Left renal cortex interstitium (tissue), 4 donors: ENCODE measurements around the gene CAMP. TPM values are rescaled to one million over a fixed set of nuclear protein-coding genes. Genes with fewer than 3 reads are reported as not detected.
"Not testable (repeated sequence)": the region's sequence is repeated elsewhere in the genome, so short reads cannot be mapped to it uniquely, and the experiment has no call there.

ENCODE experiments used
- DNase-seq, 4 donors: peaks; one replicate each; pipeline ENCODE4 v3.0.0-alpha.2; 2013; ENCODE audit warnings: low read depth in 4 of 4, low spot score in 2 of 4, missing footprints in 1 of 4
- polyA plus RNA-seq, 4 donors: library from polyadenylated mRNA; unstranded; fragments of 120-200 nt; gene quantifications; one replicate each; pipeline ENCODE4 v1.2.1, GENCODE V29; 2013; ENCODE audit not compliant: insufficient read length in 4 of 4

Gene CAMP, protein sequence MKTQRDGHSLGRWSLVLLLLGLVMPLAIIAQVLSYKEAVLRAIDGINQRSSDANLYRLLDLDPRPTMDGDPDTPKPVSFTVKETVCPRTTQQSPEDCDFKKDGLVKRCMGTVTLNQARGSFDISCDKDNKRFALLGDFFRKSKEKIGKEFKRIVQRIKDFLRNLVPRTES
- polyA plus RNA-seq = 1 to 10 TPM in 2 of 4 donors, under 1 TPM in 1, not detected in 1; 0.79 to 1.4 (median 1.2) TPM

DNA sequence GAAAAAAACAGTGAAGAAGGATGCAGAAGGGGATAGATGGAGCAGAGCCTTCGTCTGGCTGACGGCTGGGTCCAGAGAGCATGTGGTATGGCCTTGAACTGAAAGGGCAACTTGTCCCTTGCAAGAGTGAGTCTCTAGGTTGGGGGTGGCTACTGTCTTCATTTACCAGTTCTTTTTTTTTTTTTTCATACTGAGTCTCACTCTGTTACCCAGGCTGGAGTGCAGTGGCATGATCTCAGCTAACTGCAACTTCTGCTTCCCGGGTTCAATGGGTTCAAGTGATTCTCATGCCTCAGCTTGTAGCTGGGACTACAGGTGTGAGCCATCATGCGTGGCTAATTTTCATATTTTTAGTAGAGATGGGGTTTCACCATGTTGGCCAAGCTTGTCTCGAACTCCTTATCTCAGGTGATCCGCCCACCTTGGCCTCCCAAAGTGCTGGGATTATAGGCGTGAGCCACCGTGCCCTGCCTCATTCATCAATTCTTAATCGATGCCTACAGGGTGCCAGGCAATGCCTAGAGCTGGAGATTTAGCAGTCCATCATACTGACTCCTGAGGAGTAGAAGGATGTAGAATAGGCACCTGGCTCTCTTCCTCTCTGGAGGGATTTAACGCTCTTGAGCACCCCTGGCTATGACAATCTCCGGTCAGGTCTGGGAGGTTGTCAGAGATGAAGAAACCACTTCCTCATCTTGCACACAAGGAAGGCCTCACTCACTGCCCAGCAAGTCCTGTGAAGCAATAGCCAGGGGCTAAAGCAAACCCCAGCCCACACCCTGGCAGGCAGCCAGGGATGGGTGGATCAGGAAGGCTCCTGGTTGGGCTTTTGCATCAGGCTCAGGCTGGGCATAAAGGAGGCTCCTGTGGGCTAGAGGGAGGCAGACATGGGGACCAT lies at the start of gene CAMP:
Gene CAMP, plus strand, starts transcription at position 880 of the 898 bp plus-strand sequence. Its CDS starts 17 bp downstream, at position 897.
- DNase-seq = no peak

DNA sequence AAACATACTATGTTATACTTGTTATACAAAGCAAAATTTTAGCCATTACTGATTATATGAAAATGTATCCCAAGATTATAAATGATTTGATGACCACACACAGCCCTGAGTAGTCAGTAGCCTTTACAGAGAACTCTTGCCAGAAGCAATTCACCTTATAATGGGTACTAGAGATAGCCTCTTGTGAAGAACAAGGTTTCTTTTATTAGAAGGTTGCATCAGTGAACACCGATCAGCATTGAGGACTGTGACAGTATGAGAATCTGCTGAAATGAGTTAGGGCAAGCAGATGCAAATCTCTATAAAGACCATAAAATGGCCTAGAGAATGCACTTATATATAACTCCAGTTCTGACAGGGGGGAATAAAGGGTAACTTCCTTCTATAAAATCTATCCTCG lies 45.2 kb upstream of the CAMP start:
- no peak for DNase-seq

GRCh38 chr3:48180021-48180420 lies 43.3 kb upstream of the CAMP start:
- no peak for DNase-seq

DNA sequence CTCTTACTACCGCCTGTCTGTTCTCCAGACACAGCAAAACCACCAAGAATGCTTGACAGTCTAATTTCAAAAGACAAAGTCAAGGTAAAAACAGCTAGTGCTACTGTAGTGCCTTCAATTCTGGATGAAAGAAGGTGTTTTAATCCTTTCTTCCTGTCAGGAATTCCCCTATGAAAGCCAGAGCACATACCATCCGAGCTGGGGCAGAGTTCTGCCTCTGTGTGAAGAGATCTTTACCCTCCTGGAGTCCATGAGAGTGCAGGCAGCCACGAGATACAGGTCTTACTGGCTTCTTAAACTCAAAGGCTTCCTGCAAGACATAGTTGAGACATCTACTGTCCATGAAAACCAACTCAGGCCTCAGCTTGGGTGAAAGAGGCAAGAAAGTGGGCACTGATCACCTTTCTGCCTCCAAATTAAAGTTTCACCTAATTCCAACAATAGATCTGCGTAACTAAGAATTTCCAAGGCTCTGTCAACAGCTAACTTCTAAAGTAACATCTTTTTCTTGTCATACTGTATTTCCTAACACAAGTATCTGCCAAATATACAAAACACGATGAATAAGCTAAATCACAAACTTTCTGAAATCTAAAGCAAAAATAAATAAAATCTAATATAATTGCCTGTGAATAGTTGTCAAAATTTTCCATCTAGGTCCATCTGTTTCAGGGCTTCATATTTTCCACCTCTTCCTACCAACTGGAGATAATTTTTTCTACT lies 42.6 kb upstream of the CAMP start:
- DNase-seq = no peak

DNA sequence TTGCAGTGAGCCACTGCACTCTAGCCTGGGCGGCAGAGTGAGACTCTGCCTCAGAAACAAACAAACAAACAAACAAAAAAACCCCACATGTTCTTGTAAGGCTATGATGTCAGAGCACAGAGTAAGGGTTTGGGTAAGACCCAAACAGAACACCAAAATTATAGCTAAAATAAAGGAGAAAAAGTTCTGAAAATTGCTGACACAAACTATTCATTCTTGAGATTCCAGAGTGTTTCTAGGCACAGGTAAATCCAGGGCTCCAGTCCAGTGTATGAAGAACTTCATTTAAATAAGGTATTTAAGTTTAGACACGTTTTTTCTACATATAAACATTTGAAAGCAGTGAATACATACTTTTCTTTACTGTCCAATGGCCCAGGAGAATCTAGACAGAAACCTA lies 39.0 kb upstream of the CAMP start:
- no peak for DNase-seq

DNA sequence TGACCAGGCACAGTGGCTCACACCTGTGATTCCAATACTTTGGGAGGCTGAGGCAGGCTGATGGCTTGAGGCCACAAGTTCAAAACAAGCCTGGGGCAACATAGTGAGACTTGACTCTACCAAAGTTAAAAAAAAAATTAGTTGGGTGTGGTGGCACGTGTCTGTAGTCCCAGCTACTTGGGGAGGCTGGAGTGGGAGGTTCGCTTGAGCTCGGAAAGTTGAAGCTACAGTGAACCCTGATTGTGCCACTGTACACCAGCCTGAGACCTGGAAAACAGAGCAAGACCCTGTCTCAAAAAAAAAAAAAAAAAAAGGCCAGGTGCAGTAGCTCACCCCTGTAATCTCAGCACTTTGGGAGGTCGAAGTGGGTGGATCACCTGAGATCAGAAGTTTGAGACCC lies 38.2 kb upstream of the CAMP start:
- DNase-seq = no peak

DNA sequence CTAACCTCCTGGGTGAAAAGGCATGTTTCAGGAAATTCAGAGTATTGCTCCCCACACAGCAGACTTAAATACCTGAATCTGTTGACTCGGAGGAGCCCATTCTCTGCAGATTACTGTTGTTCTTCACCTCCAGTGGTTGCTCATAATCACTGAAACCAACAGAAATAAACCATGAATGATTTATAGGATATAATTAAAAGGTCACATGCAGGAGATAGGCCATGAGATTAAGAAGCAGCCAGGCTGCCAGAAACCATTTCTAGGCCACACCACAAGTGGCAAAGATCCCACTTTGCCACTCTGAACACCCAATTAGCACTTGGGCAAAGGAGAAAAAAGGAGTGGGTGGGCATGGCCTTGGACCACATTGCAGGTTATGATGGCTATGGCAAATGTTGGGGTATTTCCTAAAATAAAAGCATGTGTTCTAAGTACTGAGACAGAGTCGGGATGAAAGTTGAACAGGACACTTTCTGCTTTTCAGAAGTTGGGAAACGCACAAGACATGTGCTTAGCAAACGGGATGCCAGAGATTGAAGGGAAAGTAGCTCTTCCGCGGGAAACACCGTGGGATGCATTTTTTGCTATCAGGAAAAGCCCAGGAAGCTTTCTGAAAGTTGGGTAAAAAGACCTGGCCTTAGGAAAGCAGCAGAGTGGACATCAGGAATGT lies 36.5 kb upstream of the CAMP start:
- peak in 1 of 4 donors; percentile 7 for DNase-seq

- peak in 1 of 4 donors; percentile 9 for DNase-seq
Measured at GRCh38 chr3:48187301-48187578, 36.1 kb upstream of the CAMP start.

DNA sequence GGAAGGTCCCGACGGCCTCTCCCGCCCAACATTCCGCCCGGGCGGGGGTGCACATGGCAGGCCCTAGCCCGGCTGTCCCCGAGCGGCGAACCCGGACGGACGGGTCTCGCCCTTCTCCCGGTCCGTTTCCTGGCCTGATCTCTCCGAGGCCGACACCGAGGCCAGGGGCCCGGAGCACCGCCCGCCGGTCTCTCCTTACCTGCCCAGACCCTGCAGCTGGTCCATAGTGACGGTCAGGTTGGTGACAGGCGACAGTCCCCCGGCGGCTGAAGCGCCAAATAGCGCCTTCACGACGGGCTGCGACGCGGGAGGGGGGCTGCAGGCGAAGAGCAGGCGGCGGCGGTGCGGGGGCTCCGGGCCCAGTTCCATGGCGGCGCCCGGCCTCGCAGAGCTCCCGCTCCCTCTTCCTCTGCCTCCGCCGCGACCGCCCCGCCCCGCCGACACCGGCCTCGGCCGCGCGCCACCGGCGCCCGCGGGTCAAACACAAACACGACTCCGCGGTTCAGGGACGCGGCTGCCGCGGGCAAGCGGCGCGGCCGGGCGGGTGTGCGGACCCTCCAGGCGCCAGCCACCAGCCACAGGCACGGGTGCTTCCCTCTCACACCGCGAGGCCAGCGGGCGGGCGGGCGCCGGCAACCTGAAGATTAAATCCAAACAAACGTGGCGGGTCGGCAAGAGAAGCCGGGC lies 35.6 kb upstream of the CAMP start:
- peak in 1 of 4 donors; percentile 51 for DNase-seq

- peak; percentile 91 to 99 (median 96) for DNase-seq
Measured at GRCh38 chr3:48188266-48189201, 34.8 kb upstream of the CAMP start, which contains the start of gene CDC25A. Gene CDC25A, minus strand, starts transcription at chr3:48188417. Its CDS starts 470 bp downstream, at chr3:48187947.

- no peak for DNase-seq
Measured at GRCh38 chr3:48189321-48189720, 34.0 kb upstream of the CAMP start.

DNA sequence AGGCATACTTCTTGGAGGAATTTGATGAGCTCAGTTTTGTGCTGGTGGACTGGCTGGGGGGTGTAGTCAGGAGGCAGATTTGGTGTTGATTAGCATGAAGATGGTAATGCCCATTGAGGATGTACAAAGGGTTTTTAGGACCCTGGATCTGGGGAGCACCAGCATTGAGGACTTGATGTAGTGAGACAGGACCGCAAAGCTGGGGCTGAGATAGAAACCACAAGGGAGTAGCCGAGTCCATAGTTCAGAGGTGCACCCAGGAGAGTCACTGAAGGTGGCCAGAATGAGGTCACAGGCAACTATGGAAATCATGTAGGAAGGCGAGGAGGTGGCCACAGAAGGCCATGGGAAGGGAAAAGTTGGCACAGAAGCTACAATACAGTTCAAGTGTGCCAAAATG lies 32.4 kb upstream of the CAMP start:
- DNase-seq = no peak

DNA sequence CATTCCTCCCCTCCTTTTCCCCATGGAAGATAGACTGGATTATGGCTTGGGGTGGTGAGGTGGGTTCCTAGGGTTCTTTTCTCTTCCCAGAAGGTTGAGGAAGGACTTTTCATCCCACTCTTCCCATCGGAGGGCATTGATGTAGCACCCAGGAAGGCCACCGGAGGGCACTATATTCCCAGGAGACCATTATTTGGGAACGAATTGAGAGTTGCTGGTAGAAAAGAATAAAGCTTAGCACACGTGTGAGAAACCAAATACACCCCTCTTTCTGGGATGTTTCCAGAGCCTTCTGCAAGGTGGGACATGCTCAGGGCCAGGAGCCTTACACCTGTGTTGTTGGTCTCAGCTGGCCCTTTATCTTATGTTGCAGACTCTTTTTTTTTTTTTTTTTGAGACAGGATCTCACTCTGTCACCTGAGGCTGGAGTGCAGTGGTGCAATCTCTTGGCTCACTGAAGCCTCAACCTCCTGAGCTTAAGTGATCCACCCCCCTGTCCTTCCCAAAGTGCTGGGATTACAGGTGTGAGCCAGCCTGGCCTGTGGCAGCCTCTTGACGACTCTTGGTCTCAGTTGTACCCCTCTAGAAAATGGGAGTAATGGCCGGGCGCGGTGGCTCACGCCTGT lies 28.7 kb upstream of the CAMP start:
- DNase-seq = peak in 2 of 4 donors; percentile 41 to 51

DNA sequence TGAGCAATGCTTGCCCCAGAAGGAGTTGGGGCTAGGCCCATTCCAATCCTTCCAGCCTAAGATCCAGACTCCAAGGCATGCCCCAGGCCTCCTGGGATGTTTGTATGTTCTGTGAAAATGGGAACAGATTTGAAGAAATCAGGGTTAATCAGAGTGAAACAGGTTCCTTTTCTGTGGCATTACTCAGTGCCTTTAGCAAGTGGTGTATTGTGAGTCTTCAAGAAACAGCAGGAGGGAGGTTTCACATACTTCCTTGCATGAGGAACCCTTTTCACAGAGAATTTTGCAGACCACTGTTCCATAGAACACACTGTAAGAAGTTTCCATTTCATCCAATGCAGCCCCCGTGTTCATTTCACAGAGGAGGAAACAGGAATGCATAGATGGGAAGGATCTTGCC lies 26.7 kb upstream of the CAMP start:
- no peak for DNase-seq

DNA sequence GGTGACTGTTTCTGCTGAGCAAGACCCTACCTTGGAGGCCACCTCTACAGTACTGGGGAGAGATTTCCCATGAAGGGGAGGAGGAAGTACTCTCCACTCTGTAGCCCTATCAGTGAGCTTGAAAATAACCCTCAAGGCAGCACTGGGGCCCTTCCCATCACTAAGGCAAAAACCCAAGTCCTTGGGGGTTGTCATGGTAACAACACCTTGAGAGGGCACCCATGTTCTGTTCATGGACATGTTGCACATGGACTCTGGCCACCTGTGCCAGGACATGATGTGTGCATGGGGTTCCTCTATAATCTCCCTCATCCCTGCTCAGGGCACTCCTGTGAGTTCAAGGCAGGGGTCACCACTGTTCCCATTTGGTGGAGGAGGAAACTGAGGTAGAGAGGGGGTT lies 24.2 kb upstream of the CAMP start:
- DNase-seq = no peak

DNA sequence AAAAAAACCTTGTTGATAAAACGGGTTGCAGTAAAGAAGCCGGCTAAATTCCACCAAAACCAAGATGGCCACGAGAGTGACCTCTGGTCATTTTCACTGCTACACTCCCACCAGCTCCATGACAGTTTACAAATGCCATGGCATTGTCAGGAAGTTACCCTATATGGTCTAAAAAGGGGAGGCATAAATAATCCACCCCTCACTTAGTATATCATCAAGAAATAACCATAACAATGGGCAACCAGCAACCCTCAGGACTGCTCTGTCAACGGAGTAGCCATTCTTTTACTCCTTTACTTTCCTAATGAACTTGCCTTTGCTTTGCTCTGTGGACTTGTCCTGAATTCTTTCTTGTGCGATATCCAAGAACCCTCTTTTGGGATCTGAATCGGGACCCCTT lies 20.7 kb upstream of the CAMP start:
- DNase-seq = no peak

DNA sequence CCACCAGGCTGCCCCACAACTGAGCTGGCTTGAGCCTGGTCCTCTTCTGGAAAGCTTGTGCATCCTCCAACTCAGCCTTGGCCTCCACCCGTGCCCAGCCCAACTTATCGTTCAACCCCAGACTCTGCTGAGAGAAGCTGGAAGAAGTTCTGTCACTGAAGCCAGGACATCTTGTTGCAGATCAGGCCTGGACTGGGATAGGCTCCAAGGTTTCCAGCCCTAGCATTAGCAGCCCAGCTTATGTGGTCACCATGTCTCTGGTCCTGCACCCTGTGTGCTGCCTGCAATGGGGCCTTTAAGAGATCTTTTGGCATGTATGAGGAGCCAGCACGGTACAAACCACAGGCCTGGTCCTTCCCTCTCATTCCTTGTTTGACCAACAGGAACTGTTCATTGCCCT lies 15.2 kb upstream of the CAMP start:
- no peak for DNase-seq

DNA sequence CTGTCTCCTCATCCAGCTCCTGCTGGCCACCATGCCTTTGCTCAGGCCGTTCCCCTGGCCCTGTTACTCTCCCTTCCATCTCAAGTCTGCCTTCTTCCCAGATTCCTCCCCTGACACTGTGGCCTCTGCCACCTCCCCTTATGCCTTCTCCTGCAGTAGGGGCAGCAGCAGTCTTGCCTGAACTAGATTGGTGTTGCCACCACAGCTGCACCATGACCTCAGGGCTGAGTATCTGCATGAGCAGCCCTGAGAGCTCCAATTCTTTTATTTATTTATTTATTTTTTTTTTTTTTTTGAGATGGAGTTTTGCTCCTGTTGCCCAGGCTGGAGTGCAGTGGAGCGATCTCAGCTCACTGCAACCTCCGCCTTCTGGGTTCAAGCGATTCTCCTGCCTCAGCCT lies 13.8 kb upstream of the CAMP start:
- no peak for DNase-seq

GRCh38 chr3:48210534-48210933 lies 12.8 kb upstream of the CAMP start:
- not testable (repeated sequence) for DNase-seq
